22Rv1 (cell line): ENCODE data around the gene NFIX.

Experiments
- CTCF ChIP-seq: fragments of 450-650 bp; IDR thresholded peaks from 2 replicates; pipeline ENCODE4 v1.5.1; 2017; ENCODE audit warnings: mild to moderate bottlenecking
- ZFX ChIP-seq: fragments of 450-650 bp; IDR thresholded peaks from 2 replicates; pipeline ENCODE4 v1.6.1; 2017; ENCODE audit warnings: antibody characterized with exemption, borderline replicate concordance

- no peak for TF ChIP-seq CTCF
- no peak for TF ChIP-seq ZFX
Measured at GRCh38 chr19:13134626-13135025, 139.4 kb downstream of the NFIX start.
